HepG2 (cell line): ENCODE results near the gene KRTAP3-3. TPM values are rescaled to one million over a fixed set of nuclear protein-coding genes. Genes with fewer than 3 reads are reported as not detected.
A peak's percentile ranks its signal among the peaks of the same experiment; 100 is the strongest.

Source experiments
- CBX2 ChIP-seq, 2 experiments: fragments of 200-600 bp in 1 of 2; sonication (generic); formaldehyde crosslinking in 1 of 2; IDR thresholded peaks; 2 replicates each; pipeline versions ENCODE4 v1.7.0 to v1.8.1; 2018 to 2022; ENCODE audit warnings: low read depth in 2 of 2, low read length in 1 of 2, mild to moderate bottlenecking in 1 of 2, missing genetic modification reagents in 1 of 2
- ESRRA ChIP-seq: sonication (generic); formaldehyde crosslinking; IDR thresholded peaks from 2 replicates; pipeline ENCODE4 v1.5.1; 2020; ENCODE audit warnings: mild to moderate bottlenecking, low read depth, missing genetic modification reagents
- HNRNPH1 ChIP-seq: fragments of 200-400 bp; formaldehyde crosslinking; optimal IDR thresholded peaks from 2 replicates; pipeline ENCODE3; 2017; ENCODE audit warnings: mild to moderate bottlenecking, low read depth, low read length
- HNRNPK ChIP-seq: fragments of 200-400 bp; formaldehyde crosslinking; IDR thresholded peaks from 2 replicates; pipeline ENCODE4 v1.6.1; 2018; ENCODE audit warnings: low read length, low read depth, moderate library complexity, mild to moderate bottlenecking; ENCODE audit not compliant: poor library complexity, severe bottlenecking
- ISL2 ChIP-seq: sonication (generic); formaldehyde crosslinking; IDR thresholded peaks from 2 replicates; pipeline ENCODE4 v1.5.0; 2020; ENCODE audit warnings: missing genetic modification reagents
- KLF9 ChIP-seq: IDR thresholded peaks from 2 replicates; pipeline ENCODE4 v1.6.1; 2016; ENCODE audit warnings: low read depth
- PBX3 ChIP-seq: sonication (generic); formaldehyde crosslinking; IDR thresholded peaks from 2 replicates; pipeline ENCODE4 v1.8.1; 2023; ENCODE audit warnings: missing genetic modification reagents, inconsistent platforms, borderline replicate concordance
- PCBP1 ChIP-seq: fragments of 200-400 bp; formaldehyde crosslinking; IDR thresholded peaks from 2 replicates; pipeline ENCODE4 v1.6.1; 2017; ENCODE audit warnings: mild to moderate bottlenecking, low read depth, low read length, borderline replicate concordance
- RARG ChIP-seq: sonication (generic); formaldehyde crosslinking; IDR thresholded peaks from 2 replicates; pipeline ENCODE4 v1.4.0; 2020; ENCODE audit warnings: low read depth, mild to moderate bottlenecking, missing genetic modification reagents
- RFXAP ChIP-seq: sonication (generic); formaldehyde crosslinking; IDR thresholded peaks from 2 replicates; pipeline ENCODE4 v1.4.0; 2020; ENCODE audit warnings: missing genetic modification reagents, borderline replicate concordance
- SNAI1 ChIP-seq: sonication (generic); formaldehyde crosslinking; IDR thresholded peaks from 2 replicates; pipeline ENCODE4 v1.5.0; 2020; ENCODE audit warnings: mild to moderate bottlenecking, missing genetic modification reagents, borderline replicate concordance
- ZFP82 ChIP-seq: sonication (generic); formaldehyde crosslinking; IDR thresholded peaks from 2 replicates; pipeline ENCODE4 v1.5.1; 2020; ENCODE audit warnings: mild to moderate bottlenecking, missing genetic modification reagents, borderline replicate concordance
- ZFY ChIP-seq: sonication (generic); formaldehyde crosslinking; IDR thresholded peaks from 2 replicates; pipeline ENCODE4 v1.4.0; 2020; ENCODE audit warnings: missing genetic modification reagents
- ZNF101 ChIP-seq: sonication (generic); formaldehyde crosslinking; IDR thresholded peaks from 2 replicates; pipeline ENCODE4 v1.4.0; 2020; ENCODE audit warnings: mild to moderate bottlenecking, low read depth, missing genetic modification reagents, borderline replicate concordance
- ZNF230 ChIP-seq: sonication (generic); formaldehyde crosslinking; IDR thresholded peaks from 2 replicates; pipeline ENCODE4 v1.4.0; 2020; ENCODE audit warnings: mild to moderate bottlenecking, missing genetic modification reagents
- ZNF263 ChIP-seq: sonication (generic); formaldehyde crosslinking; IDR thresholded peaks from 2 replicates; pipeline ENCODE4 v1.4.0; 2020; ENCODE audit warnings: missing genetic modification reagents
- ZNF616 ChIP-seq: sonication (generic); formaldehyde crosslinking; IDR thresholded peaks from 2 replicates; pipeline ENCODE4 v1.5.0; 2020; ENCODE audit warnings: low read depth, mild to moderate bottlenecking, missing genetic modification reagents
- ZNF737 ChIP-seq: sonication (generic); formaldehyde crosslinking; IDR thresholded peaks from 2 replicates; pipeline ENCODE4 v1.5.0; 2020; ENCODE audit warnings: missing genetic modification reagents, mild to moderate bottlenecking, borderline replicate concordance
- polyA plus RNA-seq, 8 experiments: library from polyadenylated mRNA; depleted of rRNA in 3 of 8; stranded (reverse) in 7 of 8; unstranded in 1 of 8; fragments of >200 nt; fragmentation: Illumina TruSeq in 4 of 8; extraction: Trizol in 4 of 8; gene quantifications; 2 replicates each; pipeline versions ENCODE4 v1.2.1 to v1.2.3, GENCODE V29; 2011 to 2016; ENCODE audit warnings: low read depth in 4 of 8, missing spikeins in 1 of 8, mixed read lengths in 1 of 8; ENCODE audit not compliant: insufficient read depth in 1 of 8
- total RNA-seq, 5 experiments: library from RNA; depleted of rRNA; stranded (reverse); fragments of >200 nt; fragmentation: Illumina TruSeq; extraction: Trizol; gene quantifications; 2 replicates each; pipeline ENCODE4 v1.2.3, GENCODE V29; 2016; ENCODE audit warnings: low read depth in 1 of 5
- TF ChIP-seq, protein P1 (sequence below), 2 experiments: fragments of 450-650 bp in 1 of 2; sonication (generic) in 1 of 2; formaldehyde crosslinking in 1 of 2; IDR thresholded peaks; 2 replicates each; pipeline versions ENCODE4 v1.6.1 to v1.8.0; 2016 to 2022; ENCODE audit warnings: antibody characterized with exemption in 1 of 2, mild to moderate bottlenecking in 1 of 2, missing genetic modification reagents in 1 of 2

The KRTAP3-3 gene
- total and polyA plus RNA-seq, 2 of the 13 experiments (the other 11 are each of a cell fraction or from before 2014, with no cell fraction given) = not detected

- TF ChIP-seq, protein P1, sequence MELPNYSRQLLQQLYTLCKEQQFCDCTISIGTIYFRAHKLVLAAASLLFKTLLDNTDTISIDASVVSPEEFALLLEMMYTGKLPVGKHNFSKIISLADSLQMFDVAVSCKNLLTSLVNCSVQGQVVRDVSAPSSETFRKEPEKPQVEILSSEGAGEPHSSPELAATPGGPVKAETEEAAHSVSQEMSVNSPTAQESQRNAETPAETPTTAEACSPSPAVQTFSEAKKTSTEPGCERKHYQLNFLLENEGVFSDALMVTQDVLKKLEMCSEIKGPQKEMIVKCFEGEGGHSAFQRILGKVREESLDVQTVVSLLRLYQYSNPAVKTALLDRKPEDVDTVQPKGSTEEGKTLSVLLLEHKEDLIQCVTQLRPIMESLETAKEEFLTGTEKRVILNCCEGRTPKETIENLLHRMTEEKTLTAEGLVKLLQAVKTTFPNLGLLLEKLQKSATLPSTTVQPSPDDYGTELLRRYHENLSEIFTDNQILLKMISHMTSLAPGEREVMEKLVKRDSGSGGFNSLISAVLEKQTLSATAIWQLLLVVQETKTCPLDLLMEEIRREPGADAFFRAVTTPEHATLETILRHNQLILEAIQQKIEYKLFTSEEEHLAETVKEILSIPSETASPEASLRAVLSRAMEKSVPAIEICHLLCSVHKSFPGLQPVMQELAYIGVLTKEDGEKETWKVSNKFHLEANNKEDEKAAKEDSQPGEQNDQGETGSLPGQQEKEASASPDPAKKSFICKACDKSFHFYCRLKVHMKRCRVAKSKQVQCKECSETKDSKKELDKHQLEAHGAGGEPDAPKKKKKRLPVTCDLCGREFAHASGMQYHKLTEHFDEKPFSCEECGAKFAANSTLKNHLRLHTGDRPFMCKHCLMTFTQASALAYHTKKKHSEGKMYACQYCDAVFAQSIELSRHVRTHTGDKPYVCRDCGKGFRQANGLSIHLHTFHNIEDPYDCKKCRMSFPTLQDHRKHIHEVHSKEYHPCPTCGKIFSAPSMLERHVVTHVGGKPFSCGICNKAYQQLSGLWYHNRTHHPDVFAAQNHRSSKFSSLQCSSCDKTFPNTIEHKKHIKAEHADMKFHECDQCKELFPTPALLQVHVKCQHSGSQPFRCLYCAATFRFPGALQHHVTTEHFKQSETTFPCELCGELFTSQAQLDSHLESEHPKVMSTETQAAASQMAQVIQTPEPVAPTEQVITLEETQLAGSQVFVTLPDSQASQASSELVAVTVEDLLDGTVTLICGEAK (IDR thresholded peaks at IDR 0.05) = no peak
- TF ChIP-seq, protein P1 (CRISPR knock-in tag; IDR thresholded peaks at IDR 0.05) = no peak
- no peak for TF ChIP-seq ZFP82 (CRISPR knock-in tag)
- TF ChIP-seq ZNF616 (CRISPR knock-in tag) = no peak
- no peak for TF ChIP-seq RARG (CRISPR knock-in tag)
- TF ChIP-seq ZNF263 (CRISPR knock-in tag) = no peak
- no peak for TF ChIP-seq ZNF230 (CRISPR knock-in tag)
- TF ChIP-seq RFXAP (CRISPR knock-in tag) = no peak
- no peak for TF ChIP-seq CBX2 (IDR thresholded peaks at IDR 0.05; ENCODE audit: low read depth, low read length)
- TF ChIP-seq CBX2 (CRISPR knock-in tag; IDR thresholded peaks at IDR 0.05; ENCODE audit: low read depth) = no peak
- TF ChIP-seq HNRNPK = no peak
- no peak for TF ChIP-seq ZNF101 (CRISPR knock-in tag)
- TF ChIP-seq ZNF737 (CRISPR knock-in tag) = no peak
- TF ChIP-seq KLF9 = no peak
- no peak for TF ChIP-seq ESRRA (CRISPR knock-in tag)
- no peak for TF ChIP-seq HNRNPH1
- no peak for TF ChIP-seq SNAI1 (CRISPR knock-in tag)
- TF ChIP-seq ISL2 (CRISPR knock-in tag) = peak; percentile 92
- TF ChIP-seq ZFY (CRISPR knock-in tag) = peak; percentile 89
- TF ChIP-seq PBX3 (CRISPR knock-in tag) = no peak
- no peak for TF ChIP-seq PCBP1
These were observed 35.6 kb downstream of the KRTAP3-3 start (continued) for GRCh38 chr17:40958086-40958953.
